ENCODE results near the gene CAPN13. TPM values are rescaled to one million over a fixed set of nuclear protein-coding genes. Genes with fewer than 3 reads are reported as not detected.

The CAPN13 gene
- total and polyA plus RNA-seq, 8 donors = 6.4 to 93.3 (median 44.3) TPM

- no peak for TF ChIP-seq EP300 (IDR thresholded peaks at IDR 0.05)
- TF ChIP-seq CTCF (IDR thresholded peaks at IDR 0.05) = no peak
- no peak for TF ChIP-seq POLR2AphosphoS5 (IDR thresholded peaks at IDR 0.05)
- no peak for TF ChIP-seq POLR2A (IDR thresholded peaks at IDR 0.05)
- Histone ChIP-seq H3K4me1 (no peaks in the 10 kb centered on the region), H3K4me3 (no peak overlapping the region), H3K27ac (no peak overlapping the region), H3K27me3 (no peaks in the 10 kb centered on the region), H3K9me3 (no peaks in the 10 kb centered on the region), H3K36me3 (no peaks in the 10 kb centered on the region)
- DNase-seq = no peak
- 80 to 85% (median 83%) methylated on average over 12 of the region's 12 CpGs for WGBS, 5 donors
- intact Hi-C loops (cut with DNase I; ENCODE audit: low total_unique reads) = no loop called here
These were observed 13.3 kb upstream of the CAPN13 start for GRCh38 chr2:30820381-30821055.

GRCh38 chr2:30809938-30810337 lies 2.7 kb upstream of the CAPN13 start:
- Histone ChIP-seq H3K9me3 (no peaks in the 10 kb centered on the region), H3K4me1 (peaks cover 9 to 43% (median 21%) of the 10 kb centered on the region in 4 donors), H3K27me3 (no peaks in the 10 kb centered on the region), H3K4me3 (no peak overlapping the region), H3K36me3 (no peaks in the 10 kb centered on the region), H3K27ac (peak overlapping the region; percentile 28 to 83 (median 38))
- TF ChIP-seq POLR2AphosphoS5 (IDR thresholded peaks at IDR 0.05) (no peak), EP300 (IDR thresholded peaks at IDR 0.05) (no peak), POLR2A (IDR thresholded peaks at IDR 0.05) (no peak), CTCF (IDR thresholded peaks at IDR 0.05) (no peak)
- WGBS, 5 donors = 29 to 48% (median 33%) methylated on average over 4 of the region's 4 CpGs
- intact Hi-C loops (cut with DNase I; ENCODE audit: low total_unique reads) = no loop called here
- no peak for DNase-seq

GRCh38 chr2:30808695-30809094 lies 1.4 kb upstream of the CAPN13 start:
- intact Hi-C loops (cut with DNase I; ENCODE audit: low total_unique reads) = no loop called here
- Histone ChIP-seq H3K9me3 (no peaks in the 10 kb centered on the region), H3K36me3 (no peaks in the 10 kb centered on the region), H3K4me1 (peaks cover 12 to 54% (median 30%) of the 10 kb centered on the region in 4 donors), H3K27ac (peak overlapping the region in 3 of 5 donors; percentile 18 to 83 (median 76)), H3K4me3 (no peak overlapping the region), H3K27me3 (no peaks in the 10 kb centered on the region)
- TF ChIP-seq POLR2A (IDR thresholded peaks at IDR 0.05) (no peak), CTCF (IDR thresholded peaks at IDR 0.05) (no peak), EP300 (IDR thresholded peaks at IDR 0.05) (no peak), POLR2AphosphoS5 (IDR thresholded peaks at IDR 0.05) (no peak)
- 34 to 62% (median 41%) methylated on average over 4 of the region's 4 CpGs for WGBS, 5 donors
- no peak for DNase-seq

GRCh38 chr2:30803281-30803680 lies 4.0 kb downstream of the CAPN13 start:
- Histone ChIP-seq H3K9me3 (no peaks in the 10 kb centered on the region), H3K27me3 (no peaks in the 10 kb centered on the region), H3K36me3 (no peaks in the 10 kb centered on the region), H3K4me1 (peaks cover 9 to 55% (median 43%) of the 10 kb centered on the region in 4 donors), H3K27ac (no peak overlapping the region), H3K4me3 (no peak overlapping the region)
- DNase-seq = no peak
- intact Hi-C loops (cut with DNase I; ENCODE audit: low total_unique reads) = no loop called here
- 50 to 71% (median 65%) methylated on average over 6 of the region's 6 CpGs for WGBS, 5 donors
- TF ChIP-seq POLR2A (IDR thresholded peaks at IDR 0.05) (no peak), POLR2AphosphoS5 (IDR thresholded peaks at IDR 0.05) (no peak), EP300 (IDR thresholded peaks at IDR 0.05) (no peak), CTCF (IDR thresholded peaks at IDR 0.05) (no peak)

Data from stomach (tissue), 9 donors.